PC-3 (cell line): ENCODE measurements around the gene LRRC74A. TPM values are rescaled to one million over a fixed set of nuclear protein-coding genes. Genes with fewer than 3 reads are reported as not detected.

Source experiments
- ATAC-seq: fragments of 200-7000 bp; cut with Tn5 transposase; 2 replicates; pipeline ENCODE4 v1.9.1; 2020; ENCODE audit warnings: mild to moderate bottlenecking, moderate library complexity
- BruUV-seq: library from RNA; stranded (reverse); fragments of 400-500 nt; replicated peaks from 2 replicates; lab custom pipeline; 2021; lab: Mats Ljungman, UMichigan
- CTCF ChIA-PET: fragments of 300-600 bp; sonication (Branson Sonifier 250); formaldehyde crosslinking; loops from one replicate; lab custom pipeline; 2022; ENCODE audit warnings: antibody characterized with exemption; lab: Charles Lee
- POLR2A ChIA-PET: fragments of 300-600 bp; sonication (Branson Sonifier 250); formaldehyde crosslinking; loops from one replicate; lab custom pipeline; 2022; ENCODE audit warnings: antibody characterized with exemption; ENCODE audit not compliant: unreplicated experiment; lab: Charles Lee
- DNase-seq: peaks from one replicate; pipeline ENCODE4 v3.0.0-alpha.2; 2015
- H2AFZ ChIP-seq: fragments of 300-600 bp; sonication (generic); 2 replicates; pipeline ENCODE4 v1.6.0; 2016; ENCODE audit warnings: antibody characterized with exemption, low read length
- H3F3A ChIP-seq: fragments of 300-600 bp; sonication (generic); one replicate; pipeline ENCODE4 v1.6.0; 2017; ENCODE audit warnings: antibody characterized with exemption, low read length, control low read depth, mild to moderate bottlenecking; ENCODE audit not compliant: unreplicated experiment
- H3K27ac ChIP-seq: fragments of 300-600 bp; sonication (generic); 2 replicates; pipeline ENCODE4 v1.5.1; 2016; ENCODE audit warnings: mild to moderate bottlenecking, low read length
- H3K27me3 ChIP-seq: fragments of 300-600 bp; sonication (generic); 2 replicates; pipeline ENCODE4 v1.6.1; 2016; ENCODE audit warnings: low read length, mixed read lengths
- H3K36me3 ChIP-seq: fragments of 300-600 bp; sonication (generic); 2 replicates; pipeline ENCODE4 v1.6.1; 2016; ENCODE audit warnings: low read depth, mixed run types, low read length, mixed read lengths
- H3K4me1 ChIP-seq: fragments of 300-600 bp; sonication (generic); 2 replicates; pipeline ENCODE4 v1.5.1; 2016; ENCODE audit warnings: low read length; ENCODE audit not compliant: insufficient read depth
- H3K4me2 ChIP-seq: fragments of 300-600 bp; sonication (generic); 2 replicates; pipeline ENCODE4 v1.6.0; 2016; ENCODE audit warnings: low read length
- H3K4me3 ChIP-seq: fragments of 300-600 bp; sonication (generic); 2 replicates; pipeline ENCODE4 v1.5.1; 2016; ENCODE audit warnings: mild to moderate bottlenecking, low read length, mixed read lengths
- H3K79me2 ChIP-seq: fragments of 300-600 bp; sonication (generic); 2 replicates; pipeline ENCODE4 v1.6.1; 2017; ENCODE audit warnings: low read length, mixed read lengths
- H3K9ac ChIP-seq: fragments of 300-600 bp; sonication (generic); 2 replicates; pipeline ENCODE4 v1.6.0; 2016; ENCODE audit warnings: mild to moderate bottlenecking, low read length
- H3K9me2 ChIP-seq: fragments of 300-600 bp; sonication (generic); replicated peaks from 2 replicates; pipeline ENCODE4 v1.6.1; 2016; ENCODE audit warnings: mixed run types, low read length, mixed read lengths
- H3K9me3 ChIP-seq: fragments of 300-600 bp; sonication (generic); 2 replicates; pipeline ENCODE4 v1.6.1; 2016; ENCODE audit warnings: low read length, mixed read lengths
- H4K20me1 ChIP-seq: fragments of 300-600 bp; sonication (generic); 2 replicates; pipeline ENCODE4 v1.6.1; 2016; ENCODE audit warnings: low read length, mixed read lengths
- CTCF ChIP-seq: fragments of 300-600 bp; sonication (generic); conservative IDR thresholded peaks from 2 replicates; pipeline ENCODE4 v1.5.1; 2017; ENCODE audit warnings: antibody characterized with exemption, low read depth, mild to moderate bottlenecking, low read length
- EZH2 ChIP-seq: fragments of 300-600 bp; sonication (generic); IDR thresholded peaks from one replicate; pipeline ENCODE4 v1.6.1; 2017; ENCODE audit warnings: antibody characterized with exemption, mild to moderate bottlenecking, low read length; ENCODE audit not compliant: unreplicated experiment
- EZH2phosphoT487 ChIP-seq: fragments of 300-600 bp; sonication (generic); IDR thresholded peaks from 2 replicates; pipeline ENCODE4 v1.6.1; 2018; ENCODE audit warnings: mild to moderate bottlenecking, antibody characterized with exemption, low read length, borderline replicate concordance
- intact Hi-C: fragments of 100-400 bp; cut with micrococcal nuclease; formaldehyde crosslinking; loops from 2 replicates; pipeline ENCODE4 v1.9.0; 2023
- total RNA-seq: library from RNA; depleted of rRNA; stranded (reverse); fragments of >200 nt; gene quantifications from 2 replicates; pipeline ENCODE4 v1.2.3, GENCODE V29; 2014

LRRC74A gene
- total RNA-seq, 1 experiment from 2014 or later, result not detected

- H3K9me3 ChIP-seq, result no peaks in the 10 kb centered on the region
- intact Hi-C loops, result no loop called here
Measured at GRCh38 chr14:76784266-76784874, 41.8 kb upstream of the LRRC74A start.

GRCh38 chr14:76784881-76785280 is 41.3 kb upstream of the LRRC74A start:
- BruUV-seq, result no TSS peak
- no peaks in the 10 kb centered on the region for H3K4me1 ChIP-seq
- H3F3A ChIP-seq, result no peaks in the 10 kb centered on the region
- H2AFZ ChIP-seq, result no peak overlapping the region
- intact Hi-C loops, result loop anchor here (1.0 kb wide), 1 partner anchor 75 kb away; no protein-coding TSS in a partner anchor
- H3K27ac ChIP-seq, result no peak overlapping the region
- no peaks in the 10 kb centered on the region for H4K20me1 ChIP-seq
- H3K9ac ChIP-seq, result no peak overlapping the region
- no peaks in the 10 kb centered on the region for H3K79me2 ChIP-seq
- no peaks in the 10 kb centered on the region for H3K9me3 ChIP-seq
- POLR2A ChIA-PET, result no interaction called here
- no peak overlapping the region for H3K4me3 ChIP-seq
- H3K36me3 ChIP-seq, result no peaks in the 10 kb centered on the region; the same call in none of the 2 replicates
- DNase-seq (peak; percentile 77), ATAC-seq (peak; percentile 98)
- no peaks in the 10 kb centered on the region for H3K9me2 ChIP-seq
- no peaks in the 10 kb centered on the region for H3K27me3 ChIP-seq
- H3K4me2 ChIP-seq, result no peak overlapping the region
- CTCF ChIA-PET, result interaction anchor here (0.5 to 1.5 kb wide), 3 partner anchors 62 to 302 kb away, joined by 3 to 11 read pairs (median 3); no protein-coding TSS in a partner anchor
- TF ChIP-seq EZH2 (no peak), CTCF (peak; percentile 94)

More at GRCh38 chr14:76784266-76784874, 41.8 kb upstream of the LRRC74A start:
- H3K9me2 ChIP-seq, result no peaks in the 10 kb centered on the region
- ChIA-PET POLR2A (no interaction called here), CTCF (interaction anchor here (0.5 to 1.5 kb wide), 2 partner anchors 62 to 74 kb away, joined by 3 to 11 read pairs; no protein-coding TSS in a partner anchor)
- no peaks in the 10 kb centered on the region for H4K20me1 ChIP-seq
- ATAC-seq (no peak), DNase-seq (no peak)
- H3K4me1 ChIP-seq, result no peaks in the 10 kb centered on the region
- BruUV-seq, result no TSS peak
- H3K9ac ChIP-seq, result no peak overlapping the region
- H3K79me2 ChIP-seq, result no peaks in the 10 kb centered on the region
- no peak overlapping the region for H3K4me2 ChIP-seq
- no peaks in the 10 kb centered on the region for H3K27me3 ChIP-seq
- no peaks in the 10 kb centered on the region; the same call in none of the 2 replicates for H3K36me3 ChIP-seq
- no peak overlapping the region for H3K4me3 ChIP-seq
- no peak overlapping the region for H3K27ac ChIP-seq
- no peaks in the 10 kb centered on the region for H3F3A ChIP-seq
- no peak for TF ChIP-seq EZH2phosphoT487
- no peak for TF ChIP-seq CTCF
- TF ChIP-seq EZH2, result no peak
- no peak overlapping the region for H2AFZ ChIP-seq

- CTCF ChIA-PET, result no interaction called here
- no peak for DNase-seq
- no peak overlapping the region for H3K9ac ChIP-seq
- H3K36me3 ChIP-seq, result peaks cover 10% of the 10 kb centered on the region
- H2AFZ ChIP-seq, result no peak overlapping the region
- no TSS peak for BruUV-seq
- H3K27ac ChIP-seq, result no peak overlapping the region
- no peaks in the 10 kb centered on the region for H3K4me1 ChIP-seq
- no peaks in the 10 kb centered on the region for H3K9me3 ChIP-seq
- intact Hi-C loops, result no loop called here
- TF ChIP-seq EZH2phosphoT487 (no peak), CTCF (no peak), EZH2 (no peak)
- H3K27me3 ChIP-seq, result no peaks in the 10 kb centered on the region
- H3K4me2 ChIP-seq, result no peak overlapping the region
- no peaks in the 10 kb centered on the region for H3K79me2 ChIP-seq
- POLR2A ChIA-PET, result no interaction called here
- no peak overlapping the region for H3K4me3 ChIP-seq
- no peaks in the 10 kb centered on the region for H3F3A ChIP-seq
- no peak for ATAC-seq
- no peaks in the 10 kb centered on the region for H4K20me1 ChIP-seq
- no peaks in the 10 kb centered on the region for H3K9me2 ChIP-seq
Measured at GRCh38 chr14:76786601-76787000, 39.6 kb upstream of the LRRC74A start.
